ENCODE data around the gene MAPK12. TPM values are rescaled to one million over a fixed set of nuclear protein-coding genes. Genes with fewer than 3 reads are reported as not detected.

MAPK12 gene
- total and polyA plus RNA-seq, 2 of the 4 experiments (the other 2 are of a cell fraction) = 41.0 to 56.3 TPM

DNA sequence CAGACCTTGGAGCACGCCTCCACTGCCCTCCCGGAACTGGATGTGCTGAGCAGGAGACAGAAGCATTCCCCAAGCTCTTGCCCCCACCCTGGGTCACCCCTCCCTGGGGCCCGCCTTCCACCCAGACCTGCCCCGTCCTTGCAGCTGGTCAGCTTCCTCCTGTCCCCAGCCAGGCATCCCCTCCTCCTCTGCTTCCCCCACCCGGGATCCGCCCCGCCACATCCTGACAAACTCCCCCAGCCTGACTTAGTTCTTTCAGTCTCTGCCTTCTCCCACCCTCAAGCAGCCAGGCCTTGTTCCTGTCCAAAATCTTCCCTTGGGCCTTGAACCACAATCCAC lies 47.1 kb upstream of the MAPK12 start:
- intact Hi-C loops (cut with micrococcal nuclease) (loop anchor here (5.0 kb wide), 1 partner anchor 36 kb away; the partner anchor contains the start of gene MAPK11), in situ Hi-C loops (cut with MboI; ENCODE audit: low sequenced_read_pairs) (no loop called here), dilution Hi-C loops (cut with HindIII; ENCODE audit: low sequenced_read_pairs, unreplicated experiment) (no loop called here)
- ATAC-seq (ENCODE audit: low read depth) (peak; percentile 4), DNase-seq (peak; percentile 40)
- peak overlapping the region; percentile 86; the same call in 1 of the 2 replicates for H3K14ac ChIP-seq (replicated peaks; ENCODE audit: low read depth, low read length)
- H3K4me3 ChIP-seq (ENCODE audit: insufficient read depth, low read depth, low read length) = no peak overlapping the region
- H3K4me2 ChIP-seq (ENCODE audit: low read depth, low read length) = peak overlapping the region; percentile 15; the same call in 1 of the 2 replicates
- H3K9me3 ChIP-seq (ENCODE audit: control insufficient read depth, insufficient read depth, low read length) = no peaks in the 10 kb centered on the region
- H3K4ac ChIP-seq (ENCODE audit: low read depth, low read length) = peak overlapping the region; percentile 96
- H2AK9ac ChIP-seq (replicated peaks; ENCODE audit: low read depth, low read length, poor library complexity) = peak overlapping the region; percentile 92
- peak overlapping the region; percentile 94; the same call in 2 of the 3 replicates for H2BK15ac ChIP-seq (ENCODE audit: low read depth, low read length)
- H3K23ac ChIP-seq (ENCODE audit: low read depth, low read length) = peak overlapping the region; percentile 63
- H4K8ac ChIP-seq (ENCODE audit: low read depth in 2 of 2, low read length in 2 of 2) = peak overlapping the region; percentile 88 to 93; a peak in 3 of 4 replicates
- peaks cover 33% of the 10 kb centered on the region for H3K4me1 ChIP-seq (ENCODE audit: control insufficient read depth, insufficient read depth, low read length)
- H3K18ac ChIP-seq (ENCODE audit: low read depth, low read length) = peak overlapping the region; percentile 78
- peaks cover 19% of the 10 kb centered on the region for H3K9me1 ChIP-seq (ENCODE audit: insufficient read depth, low read length)
- H4K5ac ChIP-seq (ENCODE audit: low read depth, low read length) = peak overlapping the region; percentile 95
- no peaks in the 10 kb centered on the region for H3K27me3 ChIP-seq (ENCODE audit: control insufficient read depth, insufficient read depth, low read length)
- no peak for TF ChIP-seq RAD21 (IDR thresholded peaks at IDR 0.05; ENCODE audit: low read length)
- TF ChIP-seq MAZ (IDR thresholded peaks at IDR 0.05; ENCODE audit: borderline replicate concordance, low read depth, low read length) = peak; percentile 43; the same call in 1 of the 2 replicates
- no peak for TF ChIP-seq FOS (IDR thresholded peaks at IDR 0.05; ENCODE audit: low read depth, low read length)
- H3K56ac ChIP-seq (ENCODE audit: extremely low read depth, insufficient read depth, low read length) = no peak overlapping the region
- peak overlapping the region; percentile 81 for H2AFZ ChIP-seq (replicated peaks; ENCODE audit: low read length, poor library complexity)
- peak overlapping the region; percentile 86 for H2BK120ac ChIP-seq (ENCODE audit: low read depth, low read length)
- H2AK5ac ChIP-seq (ENCODE audit: low read depth, low read length) = peak overlapping the region; percentile 95; the same call in 1 of the 2 replicates
- H3K27ac ChIP-seq (ENCODE audit: insufficient read depth, low read length) = peak overlapping the region; percentile 67
- BruUV-seq (replicated peaks) = no TSS peak
- H4K20me1 ChIP-seq (ENCODE audit: insufficient read depth, low read length) = peaks cover 27% of the 10 kb centered on the region
- H3K79me1 ChIP-seq (ENCODE audit: low read depth in 1 of 2, low read length in 2 of 2) = peaks cover 0 to 27% of the 10 kb centered on the region in 2 experiments; a peak in 1 of 4 replicates
- H3K36me3 ChIP-seq (ENCODE audit: control insufficient read depth, insufficient read depth, low read length) = peaks cover 10% of the 10 kb centered on the region; the same call in 1 of the 2 replicates
- POLR2A ChIA-PET (ENCODE audit: unreplicated experiment) = interaction anchor here (0.7 to 1.4 kb wide), 2 partner anchors 12 to 15 kb away, joined by 4 read pairs; no protein-coding TSS in a partner anchor
- peak overlapping the region; percentile 92 for H2BK5ac ChIP-seq (ENCODE audit: low read depth, low read length, poor library complexity, severe bottlenecking)
- H2BK20ac ChIP-seq (ENCODE audit: low read depth, low read length) = peak overlapping the region; percentile 79
- peak overlapping the region; percentile 50; the same call in 1 of the 2 replicates for H3K9ac ChIP-seq (ENCODE audit: low read depth, low read length)
- peak overlapping the region; percentile 97 for H4K91ac ChIP-seq (ENCODE audit: insufficient read depth, low read depth, low read length)
- WGBS, 2 experiments (ENCODE audit: extremely low coverage in 2 of 2, insufficient read length in 1 of 2) = 29% methylated on average over 3 of the region's 7 CpGs; no CpG with 5 or more reads in 1 of the 2 experiments
- CTCF ChIA-PET = no interaction called here
